ENCODE data around the gene MAFF.
"Not testable (repeated sequence)": the region's sequence is repeated elsewhere in the genome, so short reads cannot be mapped to it uniquely, and the experiment has no call there.

Gene MAFF

GRCh38 chr22:38177926-38178604 is 23.7 kb upstream of the MAFF start:
- DNase-seq, result peak; percentile 35

GRCh38 chr22:38178605-38178937 is 23.2 kb upstream of the MAFF start:
- not testable (repeated sequence) for DNase-seq

GRCh38 chr22:38180841-38181452 is 20.8 kb upstream of the MAFF start:
- DNase-seq, result no peak

GRCh38 chr22:38181453-38182200 is 20.2 kb upstream of the MAFF start, which contains the start of gene PLA2G6:
PLA2G6 (minus strand) TSS chr22:38181830; CDS start chr22:38169426, 12,404 bp downstream.
- DNase-seq, result peak; percentile 97

GRCh38 chr22:38184788-38185187 is 17.0 kb upstream of the MAFF start:
- no peak for DNase-seq

- no peak for DNase-seq
Observed at GRCh38 chr22:38186429-38186828, 15.4 kb upstream of the MAFF start.

GRCh38 chr22:38187413-38188212 is 14.2 kb upstream of the MAFF start:
- peak; percentile 67 for DNase-seq

- DNase-seq, result no peak
Observed at GRCh38 chr22:38189104-38189503, 12.7 kb upstream of the MAFF start.

- no peak for DNase-seq
Observed at GRCh38 chr22:38190581-38190980, 11.2 kb upstream of the MAFF start.

GRCh38 chr22:38191055-38191454 is 10.7 kb upstream of the MAFF start:
- DNase-seq, result no peak

GRCh38 chr22:38191731-38192474 is 9.9 kb upstream of the MAFF start:
- DNase-seq, result no peak

GRCh38 chr22:38192475-38192863 is 9.3 kb upstream of the MAFF start:
- DNase-seq, result no peak

- DNase-seq, result no peak
Observed at GRCh38 chr22:38193580-38193979, 8.2 kb upstream of the MAFF start.

- no peak for DNase-seq
Observed at GRCh38 chr22:38196791-38197419, 4.9 kb upstream of the MAFF start.

GRCh38 chr22:38199826-38200559 is 1.8 kb upstream of the MAFF start:
- no peak for DNase-seq

- no peak for DNase-seq
Observed at GRCh38 chr22:38201371-38201710, 453 bp upstream of the MAFF start.

GRCh38 chr22:38202437-38203089 is 769 bp downstream of the MAFF start:
- DNase-seq, result peak; percentile 59

GRCh38 chr22:38203090-38203810 is 1.5 kb downstream of the MAFF start:
- DNase-seq, result peak; percentile 40

- no peak for DNase-seq
Observed at GRCh38 chr22:38203855-38204514, 2.2 kb downstream of the MAFF start.

GRCh38 chr22:38204784-38205183 is 3.0 kb downstream of the MAFF start:
- no peak for DNase-seq

Measured in NCI-H345 (cell line).